Mucosa of descending colon (tissue), 3 donors: Measurements from ENCODE around the gene KANSL3. TPM values are rescaled to one million over a fixed set of nuclear protein-coding genes. Genes with fewer than 3 reads are reported as not detected.

Source experiments
- ATAC-seq: fragments of 200-7000 bp; cut with Tn5 transposase; one replicate; pipeline ENCODE4 v1.9.1; 2020; ENCODE audit warnings: mild to moderate bottlenecking, moderate library complexity
- DNase-seq, 3 donors: peaks; one replicate each; pipeline ENCODE4 v3.0.0-alpha.2; 2020
- H3K36me3 ChIP-seq: fragments of 200-600 bp; one replicate; pipeline ENCODE4 v1.8.0; 2021; ENCODE audit warnings: low read depth, mild to moderate bottlenecking
- H3K4me1 ChIP-seq: fragments of 200-600 bp; one replicate; pipeline ENCODE4 v1.8.0; 2021; ENCODE audit warnings: low read depth, mild to moderate bottlenecking
- H3K4me3 ChIP-seq: fragments of 200-600 bp; one replicate; pipeline ENCODE4 v1.8.0; 2021; ENCODE audit warnings: mild to moderate bottlenecking
- H3K9me3 ChIP-seq: fragments of 200-600 bp; one replicate; pipeline ENCODE4 v1.8.0; 2021; ENCODE audit warnings: mild to moderate bottlenecking
- CTCF ChIP-seq: fragments of 200-600 bp; IDR thresholded peaks from one replicate; pipeline ENCODE4 v1.8.0; 2022; ENCODE audit warnings: antibody characterized with exemption, mild to moderate bottlenecking
- intact Hi-C, 2 donors: fragments of 100-400 bp; cut with DNase I in 1 of 2; cut with micrococcal nuclease in 1 of 2; formaldehyde crosslinking; loops; one replicate each; pipeline versions ENCODE4 v1.11.0 to v1.11.1; 2022; cut with DNase I, micrococcal nuclease
- total RNA-seq, 3 donors: library from RNA; stranded (reverse); fragmentation: NEBNext Ultra II Directional in 2 of 3; extraction: Animal tissue kit (Norgen Biotek cat#: 25700) in 2 of 3; gene quantifications; one replicate each; pipeline versions ENCODE4 v1.2.1 to v1.2.4, GENCODE V29; 2021 to 2023
- donor health status: DM: no; HTN: no; CAD: no; lungs with moderate emphysema.
- donor health status: DM: no; HTN: no; CAD: no.
- donor health status: DM: no; HTN: yes; CAD: no.

KANSL3 gene
- total RNA-seq, 3 donors from 2014 or later = 36.1 to 64.7 (median 49.2) TPM

- H3K36me3 ChIP-seq = no peaks in the 10 kb centered on the region
- peak; percentile 93 for ATAC-seq
Measured at GRCh38 chr2:96637385-96638143, 548 bp downstream of the KANSL3 start.

GRCh38 chr2:96636551-96637171 is 1.5 kb downstream of the KANSL3 start:
- intact Hi-C loops = no loop called here
- peaks cover 21% of the 10 kb centered on the region for H3K4me1 ChIP-seq
- TF ChIP-seq CTCF = no peak
- ATAC-seq (no peak), DNase-seq (peak in 2 of 3 donors; percentile 41 to 46)
- H3K36me3 ChIP-seq = no peaks in the 10 kb centered on the region
- H3K4me3 ChIP-seq = no peak overlapping the region
- H3K9me3 ChIP-seq = no peaks in the 10 kb centered on the region

More at GRCh38 chr2:96637385-96638143, 548 bp downstream of the KANSL3 start:
- DNase-seq = peak; percentile 83 to 92 (median 90)
- intact Hi-C loops = no loop called here
- no peak for TF ChIP-seq CTCF
- no peaks in the 10 kb centered on the region for H3K9me3 ChIP-seq
- H3K4me3 ChIP-seq = peak overlapping the region; percentile 36
- H3K4me1 ChIP-seq = peaks cover 21% of the 10 kb centered on the region

- TF ChIP-seq CTCF = no peak
- Histone ChIP-seq H3K4me3 (no peak overlapping the region), H3K9me3 (no peaks in the 10 kb centered on the region), H3K4me1 (peaks cover 24% of the 10 kb centered on the region), H3K36me3 (no peaks in the 10 kb centered on the region)
- intact Hi-C loops = no loop called here
- DNase-seq (no peak), ATAC-seq (no peak)
Measured at GRCh38 chr2:96633641-96634040, 4.5 kb downstream of the KANSL3 start.

GRCh38 chr2:96631804-96632435 is 6.2 kb downstream of the KANSL3 start:
- no peak overlapping the region for H3K4me3 ChIP-seq
- no peaks in the 10 kb centered on the region for H3K9me3 ChIP-seq
- DNase-seq (no peak), ATAC-seq (peak; percentile 35)
- H3K4me1 ChIP-seq = peaks cover 21% of the 10 kb centered on the region
- intact Hi-C loops = no loop called here
- no peak for TF ChIP-seq CTCF
- no peaks in the 10 kb centered on the region for H3K36me3 ChIP-seq

- H3K4me3 ChIP-seq = no peak overlapping the region
- no peaks in the 10 kb centered on the region for H3K9me3 ChIP-seq
- intact Hi-C loops = no loop called here
- H3K36me3 ChIP-seq = no peaks in the 10 kb centered on the region
- DNase-seq (no peak), ATAC-seq (no peak)
- no peak for TF ChIP-seq CTCF
- peaks cover 3% of the 10 kb centered on the region for H3K4me1 ChIP-seq
Measured at GRCh38 chr2:96626553-96626942, 11.6 kb downstream of the KANSL3 start.
